GM18861 (cell line): ENCODE measurements around the gene SLC25A25.
"Not testable (repeated sequence)": the region's sequence is repeated elsewhere in the genome, so short reads cannot be mapped to it uniquely, and the experiment has no call there.

Source experiments
- ATAC-seq: cut with Tn5 transposase; IDR thresholded peaks from one replicate; pipeline ENCODE4 v1.9.1; 2021; ENCODE audit not compliant: unreplicated experiment

The SLC25A25 gene

DNA sequence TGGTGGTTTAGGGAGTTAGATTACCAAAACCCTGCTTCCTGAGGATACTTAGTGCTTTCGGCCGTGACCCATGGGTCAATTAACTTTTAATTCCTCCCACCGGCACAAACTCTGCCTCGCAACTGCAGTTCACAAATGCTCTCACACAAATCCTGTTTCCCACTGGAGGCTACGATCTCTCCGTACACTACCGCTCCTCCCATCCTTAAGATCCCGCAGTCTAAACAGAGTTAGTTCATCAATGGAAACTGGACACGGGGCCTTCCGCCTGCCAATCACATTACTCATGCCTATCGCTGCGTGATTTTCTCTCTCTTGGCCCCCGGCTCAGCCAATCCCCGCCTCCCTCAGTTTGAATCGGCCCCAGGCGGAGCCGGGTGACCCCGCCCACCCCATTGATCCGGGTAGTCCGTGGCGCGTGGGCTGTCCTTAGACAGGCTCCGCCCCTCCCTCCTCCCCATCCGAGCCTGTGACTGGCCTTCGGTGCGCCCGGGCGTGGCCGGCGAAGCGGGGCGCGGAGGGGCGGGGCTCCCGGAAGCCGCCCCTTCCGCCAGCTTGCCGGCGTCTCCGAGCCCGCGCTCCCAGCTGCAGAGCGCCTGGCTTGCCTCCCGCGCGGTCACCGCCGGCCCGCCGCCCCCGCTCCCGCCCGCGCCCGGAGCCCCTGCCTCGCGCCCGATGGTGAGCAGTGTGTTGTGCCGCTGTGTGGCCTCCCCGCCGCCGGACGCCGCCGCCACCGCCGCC lies at the start of gene SLC25A25:
Gene SLC25A25 (plus strand): TSS at position 588 of the 741 bp plus-strand sequence. CDS start 88 bp downstream, at position 676.
- peak; percentile 60 for ATAC-seq

DNA sequence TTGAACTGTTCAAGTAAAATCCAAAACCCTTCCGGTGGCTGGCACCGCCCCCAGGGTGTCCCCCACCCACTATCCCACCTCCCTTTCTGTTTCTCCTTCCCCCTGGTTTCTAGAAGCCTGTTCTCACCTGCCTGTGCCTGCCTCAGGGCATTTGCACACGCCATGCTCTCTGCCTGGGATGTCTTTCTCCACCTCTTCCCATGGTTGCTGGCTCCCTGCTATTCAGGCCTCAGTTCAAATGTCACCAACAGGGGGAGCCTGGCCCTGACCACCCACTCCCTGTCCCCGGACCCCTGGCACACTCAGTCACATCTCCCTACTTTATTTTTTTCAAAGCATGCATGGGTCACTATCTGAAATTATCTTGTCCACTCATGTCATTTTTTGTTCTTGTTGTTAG lies 47.3 kb upstream of the SLC25A25 start:
- no peak for ATAC-seq

DNA sequence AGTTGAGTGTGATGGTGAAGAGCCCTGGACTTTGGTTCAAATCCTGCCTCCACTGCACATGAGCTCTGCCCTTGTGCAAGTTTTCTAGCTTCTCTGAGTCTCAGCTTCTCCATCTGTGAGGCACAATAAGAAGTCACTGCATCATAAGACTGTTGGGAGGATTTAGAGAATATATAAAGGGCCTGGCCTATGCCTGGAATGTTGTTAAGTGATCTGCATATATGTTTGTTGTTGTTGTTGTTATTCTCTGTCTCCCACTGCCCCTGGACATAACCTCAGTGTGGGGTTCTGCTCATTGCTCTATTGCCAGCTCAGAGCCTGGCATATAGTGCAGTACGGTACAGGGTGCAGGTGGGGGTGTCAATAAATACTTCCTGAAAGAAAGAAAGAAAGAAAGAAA lies 46.9 kb upstream of the SLC25A25 start:
- no peak for ATAC-seq

DNA sequence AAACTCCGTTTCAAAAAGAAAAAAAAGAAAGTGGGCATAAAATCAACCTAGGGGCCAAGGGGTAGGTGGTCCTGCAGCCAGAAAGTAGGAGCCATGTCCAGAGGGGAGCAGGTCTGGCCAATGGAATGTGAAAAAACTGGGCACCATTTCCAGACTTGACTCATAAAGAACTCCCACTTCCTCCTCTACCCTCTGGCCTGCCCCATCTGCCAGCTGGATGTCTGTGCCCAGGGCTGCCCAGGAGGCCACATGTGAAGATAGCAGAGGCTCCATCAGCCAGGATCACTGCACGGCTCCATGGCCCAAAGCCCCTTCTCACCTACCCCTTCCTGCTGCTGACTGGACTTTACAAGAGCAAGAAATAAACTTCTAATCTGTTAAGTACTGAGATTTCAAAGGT lies 45.1 kb upstream of the SLC25A25 start:
- ATAC-seq: no peak

DNA sequence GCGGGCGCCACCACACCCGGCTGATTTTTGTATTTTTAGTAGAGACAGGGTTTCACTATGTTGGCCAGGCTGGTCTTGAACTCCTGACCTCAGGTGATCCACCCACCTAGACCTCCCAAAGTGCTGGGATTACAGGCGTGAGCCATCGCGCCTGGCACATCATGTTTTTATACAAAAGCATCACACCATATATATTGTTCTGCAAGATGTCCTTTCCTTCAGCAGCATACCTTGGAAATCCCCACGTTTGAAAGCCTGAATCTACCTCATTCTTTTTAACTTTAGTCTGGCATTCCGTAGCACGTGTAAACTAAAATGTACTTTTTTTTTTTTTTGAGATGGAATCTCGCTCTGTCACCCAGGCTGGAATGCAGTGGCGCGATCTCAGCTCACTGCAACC lies 44.4 kb upstream of the SLC25A25 start:
- not testable (repeated sequence) for ATAC-seq

DNA sequence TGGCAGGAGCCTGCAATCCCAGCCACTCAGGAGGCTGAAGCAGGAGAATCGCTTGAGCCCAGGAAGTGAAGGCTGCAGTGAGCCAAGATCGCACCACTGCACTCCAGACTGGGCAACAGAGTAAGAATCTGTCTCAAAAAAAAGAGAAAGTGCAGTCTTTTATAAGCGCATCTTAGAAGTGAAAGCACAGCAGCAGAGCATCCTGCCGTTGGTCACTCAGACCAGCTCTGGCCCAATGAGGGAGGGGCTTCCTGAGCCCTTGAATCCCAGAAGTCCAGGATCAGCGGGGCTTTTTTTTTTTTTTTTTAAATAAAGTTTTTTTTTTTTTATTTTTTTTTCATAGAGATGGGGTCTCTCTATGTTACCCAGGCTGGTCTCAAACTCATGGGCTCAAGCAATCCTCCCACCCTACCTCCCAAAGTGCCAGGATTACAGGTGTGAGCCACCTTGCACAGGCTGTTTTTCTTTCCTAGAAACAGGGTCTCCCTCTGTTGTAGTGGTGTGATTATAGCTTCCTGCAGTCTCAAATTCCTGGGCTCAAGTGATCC lies 43.2 kb upstream of the SLC25A25 start:
- no peak for ATAC-seq

DNA sequence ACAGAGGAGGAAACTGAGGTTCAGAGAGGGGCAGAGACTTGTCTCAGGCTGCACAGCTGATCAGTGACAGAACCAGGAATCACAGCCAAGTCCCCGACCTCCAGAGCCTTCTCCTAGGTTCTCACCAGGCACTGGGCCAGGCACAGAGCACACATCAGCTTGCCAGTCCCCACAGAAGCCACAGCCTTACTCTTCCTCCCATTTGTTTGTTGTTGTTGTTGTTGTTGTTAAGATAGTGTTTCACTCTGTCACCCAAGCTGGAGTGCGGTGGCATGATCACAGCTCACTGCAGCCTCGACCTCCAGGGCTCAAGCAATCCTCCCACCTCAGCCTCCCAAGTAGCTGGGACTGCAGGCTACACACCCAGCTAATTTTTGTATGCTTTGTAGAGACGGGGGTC lies 42.3 kb upstream of the SLC25A25 start:
- no peak for ATAC-seq

DNA sequence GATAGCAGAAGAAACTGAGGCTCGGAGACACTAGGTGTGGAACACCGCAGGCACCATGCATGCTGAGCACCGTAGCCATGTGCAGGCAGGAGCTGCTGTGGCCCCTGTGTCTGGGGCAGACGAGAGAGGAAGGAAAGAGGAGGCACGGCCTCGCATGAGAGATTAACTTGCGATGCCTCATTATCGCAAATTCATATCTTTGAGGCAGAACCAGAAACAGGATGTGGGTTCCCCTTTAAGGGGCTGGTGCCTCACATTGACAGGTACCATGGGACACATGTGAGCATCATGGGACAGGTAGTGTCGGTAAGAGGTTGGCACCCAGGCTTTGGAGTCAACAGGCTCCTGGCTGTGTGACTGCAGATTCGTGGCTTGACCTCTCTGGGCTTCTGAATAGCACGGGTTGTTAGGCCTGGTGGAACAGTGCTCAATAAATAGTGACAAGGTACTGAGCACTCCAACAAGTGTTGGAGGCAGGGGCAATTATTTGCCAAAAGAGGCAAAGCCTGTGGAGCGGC lies 41.7 kb upstream of the SLC25A25 start:
- peak; percentile 52 for ATAC-seq

DNA sequence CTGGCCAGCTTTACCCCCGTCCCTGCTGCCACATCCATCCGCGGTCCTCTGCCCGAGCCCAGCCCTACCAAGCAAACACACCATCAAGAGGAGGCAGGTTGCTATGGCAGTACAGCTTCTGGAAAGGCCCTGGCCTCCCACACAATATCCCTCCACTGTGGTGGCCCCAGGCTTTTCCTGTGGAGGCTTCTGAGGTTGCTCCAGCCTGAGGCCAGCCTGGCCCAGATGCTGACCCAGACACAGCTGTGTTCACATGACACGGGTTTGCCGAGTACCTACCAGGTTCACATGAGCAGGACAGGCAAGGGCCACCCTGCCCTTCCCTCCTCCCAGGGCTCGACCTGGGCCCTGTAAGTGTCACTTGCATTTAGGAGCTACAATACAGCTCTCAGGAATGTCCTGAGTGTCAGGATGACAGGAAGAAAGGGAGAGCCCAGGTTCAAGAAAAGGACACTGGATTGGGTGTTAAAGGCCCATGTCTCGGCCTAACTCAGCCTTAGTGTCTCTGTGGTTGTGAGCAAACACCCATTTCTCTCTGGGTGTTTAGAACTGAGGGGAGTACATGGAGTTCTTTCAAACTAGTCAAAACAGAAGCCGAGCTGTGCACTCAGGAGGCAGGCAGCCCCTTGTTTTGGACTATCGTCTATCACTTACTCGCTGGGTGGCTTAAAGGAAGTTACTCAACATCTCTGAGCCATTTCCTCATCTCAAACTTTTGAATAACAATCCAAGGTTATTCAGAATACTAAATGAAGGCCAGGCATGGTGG lies 41.1 kb upstream of the SLC25A25 start:
- peak; percentile 14 for ATAC-seq

DNA sequence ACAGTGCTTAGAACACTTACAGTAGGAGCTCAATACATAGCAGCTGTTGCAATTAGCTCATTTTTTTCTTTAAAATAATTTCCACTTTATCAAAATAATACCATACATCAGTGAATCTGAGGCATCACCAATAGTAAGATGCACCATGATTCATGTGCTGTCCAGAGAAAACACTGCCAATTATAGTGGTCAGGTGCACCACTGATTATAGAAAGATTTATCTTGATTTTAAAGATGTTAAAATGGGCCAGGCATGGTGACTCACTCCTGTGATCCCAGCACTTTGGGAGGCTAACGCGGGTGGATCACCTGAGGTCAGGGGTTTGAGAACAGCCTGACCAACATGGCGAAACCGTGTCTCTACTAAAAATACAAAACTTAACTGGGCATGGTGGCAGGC lies 40.3 kb upstream of the SLC25A25 start:
- no peak for ATAC-seq

DNA sequence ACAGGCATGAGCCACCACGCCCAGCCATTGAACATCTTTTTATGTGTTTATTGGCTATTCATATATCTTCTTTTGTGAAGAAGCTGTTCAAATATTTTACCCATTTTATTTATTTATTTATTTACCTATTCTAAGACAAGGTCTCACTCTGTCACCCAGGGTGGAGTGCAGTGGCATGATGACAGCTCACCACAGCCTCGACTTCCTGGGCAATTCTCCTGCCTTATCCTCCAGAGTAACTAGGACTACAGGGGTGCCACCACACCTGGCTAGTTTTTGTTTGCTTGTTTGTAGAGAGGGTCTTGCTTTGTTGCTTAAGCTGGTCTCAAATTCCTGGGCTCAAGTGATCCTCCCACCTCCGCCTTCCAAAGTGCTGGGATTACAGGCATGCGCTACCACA lies 34.4 kb upstream of the SLC25A25 start:
- ATAC-seq: no peak

DNA sequence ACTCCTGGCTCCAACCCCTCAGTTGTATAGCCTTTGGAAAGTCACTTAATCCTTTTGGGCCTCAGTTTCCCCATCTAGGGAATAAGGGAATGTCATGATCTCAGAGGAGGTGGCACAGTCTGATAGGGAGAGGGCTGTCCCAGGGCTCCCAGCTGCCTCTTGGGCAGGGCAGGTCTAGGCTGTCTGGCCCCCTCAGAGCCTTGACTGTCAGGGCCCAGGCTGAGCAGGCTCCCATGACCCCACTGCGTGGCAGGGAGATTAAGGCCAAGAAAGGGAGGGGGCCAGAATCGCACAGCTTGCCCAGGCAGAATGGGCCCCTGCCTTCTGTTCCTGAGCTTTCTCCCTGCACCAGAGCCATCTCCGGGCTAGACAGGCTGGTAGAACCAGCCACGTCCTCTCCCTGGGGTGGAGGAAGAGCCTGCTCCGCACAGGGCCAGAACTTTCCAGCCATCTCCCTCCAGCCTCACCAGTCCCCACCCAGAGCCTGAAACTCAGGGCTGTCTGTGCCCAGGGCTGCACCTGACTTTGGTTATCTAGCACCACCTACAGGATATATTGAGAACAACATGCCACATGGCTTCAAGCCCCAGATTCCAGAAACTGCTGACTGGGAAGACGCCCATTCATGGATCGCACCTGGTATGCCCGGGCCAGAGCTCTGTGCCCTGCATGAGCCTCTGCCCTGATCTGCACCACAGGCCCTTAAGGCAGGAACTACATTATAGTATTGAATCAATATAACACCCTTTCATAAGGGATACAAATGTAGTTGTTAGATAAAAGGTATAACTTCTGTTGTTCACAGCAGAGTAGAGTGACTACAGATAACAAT lies 33.0 kb upstream of the SLC25A25 start:
- peak; percentile 40 for ATAC-seq

DNA sequence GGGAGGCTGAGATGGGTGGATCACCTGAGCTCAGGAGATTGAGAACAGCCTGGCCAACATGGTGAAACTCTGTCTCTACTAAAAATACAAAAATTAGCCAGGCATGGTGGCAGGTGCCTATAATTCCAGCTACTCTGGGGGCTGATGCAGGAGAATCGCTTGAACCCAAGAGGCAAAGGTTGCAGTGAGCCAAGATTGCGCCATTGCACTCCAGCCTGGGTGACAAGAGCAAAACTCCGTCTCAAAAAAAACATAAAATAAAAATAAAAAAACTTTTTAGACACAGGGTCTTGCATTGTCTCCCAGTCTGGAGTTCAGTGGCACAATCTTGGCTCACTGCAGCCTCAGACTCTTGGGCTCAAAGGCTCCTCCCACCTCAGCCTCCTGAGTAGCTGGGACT lies 31.5 kb upstream of the SLC25A25 start:
- ATAC-seq: not testable (repeated sequence)

DNA sequence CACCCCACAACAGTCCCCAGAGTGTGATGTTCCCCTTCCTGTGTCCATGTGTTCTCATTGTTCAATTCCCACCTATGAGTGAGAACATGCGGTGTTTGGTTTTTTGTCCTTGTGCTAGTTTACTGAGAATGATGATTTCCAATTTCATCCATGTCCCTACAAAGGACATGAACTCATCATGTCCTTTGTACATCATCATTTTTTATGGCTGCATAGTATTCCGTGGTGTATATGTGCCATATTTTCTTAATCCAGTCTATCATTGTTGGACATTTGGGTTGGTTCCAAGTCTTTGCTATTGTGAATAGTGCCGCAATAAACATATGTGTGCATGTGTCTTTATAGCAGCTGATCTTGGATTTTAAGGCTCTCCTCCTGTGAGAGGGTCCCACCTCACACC lies 27.2 kb upstream of the SLC25A25 start:
- not testable (repeated sequence) for ATAC-seq

DNA sequence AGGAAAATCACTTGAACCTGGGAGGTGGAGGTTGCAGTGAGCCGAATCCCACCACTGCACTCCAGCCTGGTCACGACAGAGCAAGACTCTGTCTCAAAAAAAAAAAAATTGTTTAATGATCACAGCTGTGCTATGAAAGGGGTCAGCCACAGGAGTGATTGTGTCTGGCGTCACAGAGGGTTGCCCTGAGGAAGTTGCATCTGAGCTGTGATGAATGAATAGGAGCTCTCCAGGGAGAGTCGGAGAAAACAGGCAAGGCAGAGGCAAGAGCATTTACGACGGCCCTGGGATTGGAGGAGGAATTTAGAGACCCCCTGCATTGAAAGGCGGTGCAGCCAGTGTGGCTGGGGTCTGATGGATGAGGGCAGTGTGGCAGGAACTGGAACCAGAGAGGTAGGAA lies 26.0 kb upstream of the SLC25A25 start:
- no peak for ATAC-seq

DNA sequence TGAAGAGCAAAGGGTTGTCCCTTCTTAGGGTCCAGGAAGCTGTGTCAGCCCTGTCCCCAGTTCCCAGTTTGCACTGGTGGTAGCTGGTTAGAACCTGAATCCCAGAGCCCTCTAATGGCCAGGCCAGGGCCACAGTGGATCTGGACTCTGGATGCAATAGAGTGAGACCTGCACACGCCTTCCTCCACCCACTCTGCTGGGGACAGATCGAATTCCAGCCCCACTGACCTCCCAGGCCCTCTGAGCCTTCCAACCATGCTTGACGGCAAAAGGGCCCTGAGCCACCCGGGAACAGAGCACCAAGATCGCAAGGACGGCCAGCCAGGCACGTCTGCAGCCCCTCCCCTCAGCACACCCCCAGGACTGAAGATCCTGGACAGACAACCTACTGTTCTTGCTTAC lies 24.6 kb upstream of the SLC25A25 start:
- ATAC-seq: no peak

DNA sequence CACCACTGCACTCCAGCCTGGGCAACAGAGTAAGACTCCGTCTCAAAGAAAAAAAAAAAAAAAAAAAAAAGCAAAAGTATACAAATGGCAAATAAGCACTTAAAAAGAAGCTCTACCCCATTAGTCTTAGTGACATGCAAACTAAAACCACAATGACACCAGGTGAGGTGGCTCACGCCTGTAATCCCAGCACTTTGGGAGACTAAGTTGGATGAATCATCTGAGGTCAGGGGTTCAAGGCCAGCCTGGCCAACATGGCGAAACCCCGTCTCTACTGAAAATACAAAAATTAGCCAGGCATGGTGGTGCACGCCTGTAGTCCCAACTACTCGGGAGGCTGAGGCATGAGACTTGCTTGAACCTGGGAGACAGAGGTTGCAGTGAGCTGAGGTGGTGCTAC lies 22.6 kb upstream of the SLC25A25 start:
- ATAC-seq: not testable (repeated sequence)

DNA sequence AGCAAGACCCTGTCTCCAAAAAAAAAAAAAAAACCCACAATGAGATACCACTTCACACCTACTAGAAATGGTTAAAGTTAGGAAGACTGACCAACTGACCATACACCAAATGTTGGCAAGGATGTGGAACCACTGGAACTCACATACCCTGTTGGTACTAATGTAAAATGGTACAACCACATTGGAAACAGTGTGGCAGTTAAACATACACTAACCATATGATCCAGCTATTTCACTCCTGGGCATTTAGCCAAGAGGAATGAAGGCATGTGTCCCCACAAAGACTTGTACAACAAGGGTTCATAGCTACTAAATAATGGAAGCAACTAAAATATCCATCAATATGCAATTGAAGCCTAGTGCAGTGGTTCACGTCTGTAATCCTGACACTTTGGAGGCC lies 22.2 kb upstream of the SLC25A25 start:
- no peak for ATAC-seq

DNA sequence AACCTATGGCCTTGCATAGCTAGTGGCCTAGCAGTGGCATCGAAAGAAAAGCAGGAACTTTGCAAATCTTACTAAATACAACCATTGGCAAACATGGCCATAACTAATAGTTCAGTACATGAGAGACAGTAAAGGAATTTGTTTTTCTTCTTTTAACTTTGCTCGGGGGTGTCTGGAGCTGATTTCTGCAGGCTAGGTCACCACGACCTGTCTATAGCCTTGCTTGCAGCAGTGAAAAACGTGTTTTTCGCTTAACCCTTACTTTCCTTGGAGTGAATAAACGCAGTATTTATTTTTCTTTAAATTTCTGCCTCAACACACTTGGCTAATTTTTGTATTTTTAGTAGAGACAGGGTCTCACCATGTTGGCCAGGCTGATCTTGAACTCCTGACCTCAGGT lies 20.8 kb upstream of the SLC25A25 start:
- ATAC-seq: no peak

DNA sequence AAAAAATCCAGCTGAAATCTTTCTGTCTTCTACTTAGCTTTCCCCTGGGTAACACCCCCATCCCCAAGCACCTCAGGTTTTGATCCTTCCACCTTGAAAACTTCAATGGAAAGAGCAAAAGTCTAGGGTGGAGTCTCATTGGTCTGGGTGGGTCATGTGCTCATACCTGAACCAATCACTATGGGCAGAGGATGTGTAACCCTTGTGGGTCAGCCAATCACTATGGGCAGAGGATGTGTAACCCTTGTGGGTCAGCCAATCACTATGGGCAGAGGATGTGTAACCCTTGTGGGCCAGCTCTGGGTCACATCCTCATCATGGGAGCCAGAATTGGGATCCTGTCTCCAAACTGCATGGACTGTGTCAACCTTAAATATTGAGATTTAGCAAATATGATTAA lies 19.4 kb upstream of the SLC25A25 start:
- ATAC-seq: no peak

DNA sequence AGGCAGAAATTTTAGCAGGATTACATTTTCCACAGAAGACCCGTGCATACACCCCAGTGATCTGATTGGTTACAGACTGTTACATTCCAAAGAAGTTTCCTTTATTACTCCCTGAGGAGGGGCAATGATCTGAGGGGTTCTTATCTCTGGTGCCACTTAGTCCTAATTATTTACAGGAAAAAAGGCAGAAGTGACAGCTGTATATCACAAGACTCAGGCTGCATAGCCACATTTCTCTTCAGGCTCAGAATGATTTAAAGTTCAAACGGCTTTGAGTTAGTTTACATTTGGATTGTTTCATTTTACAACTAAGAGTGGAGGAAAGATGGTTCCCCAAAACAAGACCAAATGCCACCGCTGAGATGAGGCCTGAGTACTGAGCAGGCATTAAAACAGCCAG lies 18.2 kb upstream of the SLC25A25 start:
- ATAC-seq: no peak
